GM12874 (cell line): ENCODE data around the gene POLR3C.

ENCODE experiments used
- TF ChIP-seq, protein P1 (sequence below): IDR thresholded peaks from 2 replicates; pipeline ENCODE4 v1.5.1; 2011; ENCODE audit warnings: low read depth, mild to moderate bottlenecking, control low read depth, low read length, moderate library complexity; ENCODE audit not compliant: insufficient read depth

POLR3C gene

DNA sequence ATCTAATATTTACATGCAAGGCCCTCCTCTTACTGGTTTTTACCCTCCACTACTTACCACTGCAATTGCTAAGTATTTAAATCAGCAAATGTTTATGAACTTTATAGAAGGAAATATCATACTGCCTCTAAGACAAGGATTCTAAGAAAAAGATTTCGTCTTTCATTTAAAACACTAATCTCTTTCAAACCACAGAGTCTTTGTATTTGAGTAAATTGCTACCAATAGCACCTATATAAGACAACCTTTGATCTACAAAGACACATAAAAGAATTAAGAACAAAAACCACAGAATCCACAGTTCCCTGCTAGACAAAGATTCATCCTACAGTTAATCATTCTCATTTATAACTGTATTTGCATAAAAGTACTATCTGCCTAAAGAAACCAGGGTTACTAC lies 37.7 kb upstream of the POLR3C start:
- TF ChIP-seq, protein P1, sequence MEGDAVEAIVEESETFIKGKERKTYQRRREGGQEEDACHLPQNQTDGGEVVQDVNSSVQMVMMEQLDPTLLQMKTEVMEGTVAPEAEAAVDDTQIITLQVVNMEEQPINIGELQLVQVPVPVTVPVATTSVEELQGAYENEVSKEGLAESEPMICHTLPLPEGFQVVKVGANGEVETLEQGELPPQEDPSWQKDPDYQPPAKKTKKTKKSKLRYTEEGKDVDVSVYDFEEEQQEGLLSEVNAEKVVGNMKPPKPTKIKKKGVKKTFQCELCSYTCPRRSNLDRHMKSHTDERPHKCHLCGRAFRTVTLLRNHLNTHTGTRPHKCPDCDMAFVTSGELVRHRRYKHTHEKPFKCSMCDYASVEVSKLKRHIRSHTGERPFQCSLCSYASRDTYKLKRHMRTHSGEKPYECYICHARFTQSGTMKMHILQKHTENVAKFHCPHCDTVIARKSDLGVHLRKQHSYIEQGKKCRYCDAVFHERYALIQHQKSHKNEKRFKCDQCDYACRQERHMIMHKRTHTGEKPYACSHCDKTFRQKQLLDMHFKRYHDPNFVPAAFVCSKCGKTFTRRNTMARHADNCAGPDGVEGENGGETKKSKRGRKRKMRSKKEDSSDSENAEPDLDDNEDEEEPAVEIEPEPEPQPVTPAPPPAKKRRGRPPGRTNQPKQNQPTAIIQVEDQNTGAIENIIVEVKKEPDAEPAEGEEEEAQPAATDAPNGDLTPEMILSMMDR = no peak

DNA sequence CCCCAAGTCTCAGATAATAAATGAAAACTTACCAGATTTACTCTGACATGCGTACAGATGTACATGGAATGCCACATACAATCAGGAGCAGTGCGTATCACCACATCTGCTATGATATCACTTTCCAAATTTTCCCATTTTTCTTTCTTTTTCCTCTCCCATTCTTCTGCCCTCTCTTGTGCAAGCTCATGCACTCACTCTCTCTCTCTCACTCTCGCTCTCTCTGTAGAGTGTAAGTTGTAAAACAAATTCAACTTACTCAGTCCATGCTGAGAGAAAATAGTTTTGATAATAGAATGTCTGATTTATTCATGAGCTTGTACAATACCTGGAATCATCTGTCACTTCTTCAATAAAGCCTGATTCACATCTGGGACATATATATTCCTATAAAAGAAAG lies 35.4 kb upstream of the POLR3C start:
- TF ChIP-seq, protein P1 = no peak

- TF ChIP-seq, protein P1 = no peak
Observed at GRCh38 chr1:145792484-145792883, 31.5 kb upstream of the POLR3C start.

DNA sequence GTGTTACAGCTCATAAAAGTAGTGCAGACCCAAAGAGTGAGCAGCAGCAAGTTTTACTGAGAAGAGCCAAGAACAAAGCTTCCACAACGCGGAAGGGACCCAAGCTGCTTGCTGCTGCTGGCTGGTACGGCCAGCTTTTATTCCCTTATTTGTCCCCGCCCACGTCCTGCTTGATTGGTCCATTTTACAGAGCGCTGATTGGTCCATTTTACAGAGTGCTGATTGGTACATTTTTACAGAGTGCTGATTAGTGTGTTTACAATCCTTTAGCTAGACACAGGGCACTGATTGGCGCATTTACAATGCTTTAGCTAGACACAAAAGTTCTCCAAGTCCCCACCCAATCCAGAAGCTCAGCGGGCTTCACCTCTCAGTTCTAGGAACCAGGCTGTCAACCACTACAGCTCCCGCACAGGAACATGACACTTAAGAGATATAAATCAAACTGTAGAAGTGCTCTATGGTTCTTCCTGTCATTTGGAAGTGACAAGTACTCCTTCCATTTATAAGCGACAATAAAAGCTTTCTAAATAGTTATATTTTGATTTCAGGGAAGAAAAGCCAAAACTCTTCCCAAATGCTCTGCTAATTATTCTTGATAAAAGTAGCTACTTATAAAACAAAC lies 28.6 kb upstream of the POLR3C start:
- TF ChIP-seq, protein P1 = no peak

GRCh38 chr1:145796753-145797152 lies 27.2 kb upstream of the POLR3C start:
- TF ChIP-seq, protein P1 = no peak

DNA sequence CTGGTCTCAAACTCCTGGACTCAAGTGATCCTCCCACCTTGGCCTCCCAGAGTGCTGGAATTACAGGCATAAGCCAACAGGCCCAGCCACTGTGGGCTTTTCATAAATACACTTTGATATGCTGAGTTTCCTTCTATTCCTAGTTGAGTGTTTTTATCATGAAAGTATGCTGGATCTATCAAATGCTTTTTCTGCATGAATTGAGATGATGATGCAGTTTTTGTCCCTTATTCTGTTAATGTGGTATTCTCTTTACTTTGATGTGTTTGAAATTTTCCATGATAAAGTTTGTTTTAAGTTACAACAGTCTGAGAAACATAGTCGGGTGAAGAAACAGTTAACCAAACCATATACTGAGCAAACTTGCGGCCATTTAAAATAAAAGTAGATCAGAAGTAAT lies 24.2 kb upstream of the POLR3C start:
- TF ChIP-seq, protein P1 = no peak

DNA sequence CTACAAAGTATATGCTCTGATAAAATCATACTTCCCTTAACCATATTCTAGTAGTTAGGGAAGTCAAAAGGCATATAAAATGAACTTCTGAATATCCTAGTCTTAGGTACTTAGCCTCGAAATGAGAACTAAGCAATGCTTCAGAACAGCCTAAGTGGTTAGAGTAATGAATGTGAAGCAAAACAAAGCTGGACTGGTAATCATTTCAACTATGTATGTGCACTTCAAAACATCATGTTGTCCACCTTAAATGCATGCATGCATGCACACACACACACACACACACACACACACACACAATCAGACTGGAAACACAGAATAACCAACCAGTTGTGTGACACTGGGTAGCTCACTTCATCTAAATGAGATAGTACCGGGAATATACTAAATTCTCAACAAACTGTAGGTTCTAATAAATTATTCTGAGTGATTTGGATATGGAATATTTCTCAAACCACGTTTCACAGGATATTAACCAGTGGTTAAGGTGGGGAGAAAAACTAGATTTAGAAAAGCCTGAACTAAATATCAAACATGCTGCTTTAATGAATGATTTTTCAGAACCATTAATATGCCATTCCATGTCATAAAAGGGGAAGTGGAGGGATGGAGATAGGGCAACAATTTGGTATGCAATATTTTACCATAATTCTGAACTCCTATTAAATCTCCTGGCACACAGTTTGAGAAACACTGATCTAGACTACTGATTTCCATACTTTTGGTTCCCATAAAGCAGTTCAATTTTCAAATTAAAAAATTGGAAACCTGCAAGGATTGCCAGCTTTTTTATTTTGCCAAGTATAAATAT lies 19.6 kb upstream of the POLR3C start:
- TF ChIP-seq, protein P1 = no peak
